Measurements from ENCODE around the gene PLCXD3.
"Not testable (repeated sequence)": the region's sequence is repeated elsewhere in the genome, so short reads cannot be mapped to it uniquely, and the experiment has no call there.

PLCXD3 gene

GRCh38 chr5:41325074-41325473 is 185.3 kb downstream of the PLCXD3 start:
- H3K36me3 ChIP-seq (ENCODE audit: insufficient read depth) = no peaks in the 10 kb centered on the region
- H3K27ac ChIP-seq = no peak overlapping the region
- TF ChIP-seq CTCF (conservative IDR thresholded peaks at IDR 0.05; ENCODE audit: low read depth, low read length) = no peak
- no peaks in the 10 kb centered on the region for H3K79me2 ChIP-seq (ENCODE audit: insufficient read depth, low read depth)
- no peak overlapping the region for H3K9ac ChIP-seq
- H3K27me3 ChIP-seq (ENCODE audit: insufficient read depth, low read depth) = no peaks in the 10 kb centered on the region
- H4K20me1 ChIP-seq (ENCODE audit: insufficient read depth) = no peaks in the 10 kb centered on the region
- no peak overlapping the region for H3K4me3 ChIP-seq (IDR thresholded peaks at IDR 0.05; ENCODE audit: insufficient read depth, low read depth, low read length)
- H3K4me2 ChIP-seq = no peak overlapping the region
- H2AFZ ChIP-seq (ENCODE audit: low read depth) = no peak overlapping the region
- peaks cover 5% of the 10 kb centered on the region for H3K4me1 ChIP-seq (ENCODE audit: low read depth, poor library complexity, severe bottlenecking)

GRCh38 chr5:41322826-41323225 is 187.6 kb downstream of the PLCXD3 start:
- H3K4me1 ChIP-seq (ENCODE audit: low read depth, poor library complexity, severe bottlenecking); H3K9ac ChIP-seq; H2AFZ ChIP-seq (ENCODE audit: low read depth); H3K36me3 ChIP-seq (ENCODE audit: insufficient read depth); H3K27me3 ChIP-seq (ENCODE audit: insufficient read depth, low read depth); H3K79me2 ChIP-seq (ENCODE audit: insufficient read depth, low read depth); H3K4me3 ChIP-seq (IDR thresholded peaks at IDR 0.05; ENCODE audit: insufficient read depth, low read depth, low read length); H3K4me2 ChIP-seq; H3K27ac ChIP-seq; H4K20me1 ChIP-seq (ENCODE audit: insufficient read depth): not testable (repeated sequence)

- Histone ChIP-seq H3K4me2 (no peak overlapping the region), H2AFZ (ENCODE audit: low read depth) (no peak overlapping the region), H4K20me1 (ENCODE audit: insufficient read depth) (no peaks in the 10 kb centered on the region), H3K27ac (no peak overlapping the region), H3K36me3 (ENCODE audit: insufficient read depth) (no peaks in the 10 kb centered on the region), H3K79me2 (ENCODE audit: insufficient read depth, low read depth) (no peaks in the 10 kb centered on the region), H3K27me3 (ENCODE audit: insufficient read depth, low read depth) (no peaks in the 10 kb centered on the region), H3K4me1 (ENCODE audit: low read depth, poor library complexity, severe bottlenecking) (no peaks in the 10 kb centered on the region), H3K9ac (no peak overlapping the region), H3K4me3 (IDR thresholded peaks at IDR 0.05; ENCODE audit: insufficient read depth, low read depth, low read length) (no peak overlapping the region)
- no peak for TF ChIP-seq CTCF (conservative IDR thresholded peaks at IDR 0.05; ENCODE audit: low read depth, low read length)
These were observed 197.8 kb downstream of the PLCXD3 start for GRCh38 chr5:41312478-41313060.

GRCh38 chr5:41312066-41312465 is 198.3 kb downstream of the PLCXD3 start:
- no peaks in the 10 kb centered on the region for H4K20me1 ChIP-seq (ENCODE audit: insufficient read depth)
- no peak overlapping the region for H3K4me3 ChIP-seq (IDR thresholded peaks at IDR 0.05; ENCODE audit: insufficient read depth, low read depth, low read length)
- no peak overlapping the region for H3K27ac ChIP-seq
- no peak overlapping the region for H2AFZ ChIP-seq (ENCODE audit: low read depth)
- H3K9ac ChIP-seq = no peak overlapping the region
- H3K4me1 ChIP-seq (ENCODE audit: low read depth, poor library complexity, severe bottlenecking) = no peaks in the 10 kb centered on the region
- no peak overlapping the region for H3K4me2 ChIP-seq
- H3K36me3 ChIP-seq (ENCODE audit: insufficient read depth) = no peaks in the 10 kb centered on the region
- H3K27me3 ChIP-seq (ENCODE audit: insufficient read depth, low read depth) = no peaks in the 10 kb centered on the region
- no peaks in the 10 kb centered on the region for H3K79me2 ChIP-seq (ENCODE audit: insufficient read depth, low read depth)
- no peak for TF ChIP-seq CTCF (conservative IDR thresholded peaks at IDR 0.05; ENCODE audit: low read depth, low read length)

GRCh38 chr5:41309275-41309674 is 201.1 kb downstream of the PLCXD3 start:
- H3K4me1 ChIP-seq (ENCODE audit: low read depth, poor library complexity, severe bottlenecking) = no peaks in the 10 kb centered on the region
- H2AFZ ChIP-seq (ENCODE audit: low read depth) = no peak overlapping the region
- H3K27me3 ChIP-seq (ENCODE audit: insufficient read depth, low read depth) = no peaks in the 10 kb centered on the region
- no peaks in the 10 kb centered on the region for H3K36me3 ChIP-seq (ENCODE audit: insufficient read depth)
- no peaks in the 10 kb centered on the region for H4K20me1 ChIP-seq (ENCODE audit: insufficient read depth)
- H3K4me3 ChIP-seq (IDR thresholded peaks at IDR 0.05; ENCODE audit: insufficient read depth, low read depth, low read length) = no peak overlapping the region
- no peak overlapping the region for H3K4me2 ChIP-seq
- no peak overlapping the region for H3K27ac ChIP-seq
- TF ChIP-seq CTCF (conservative IDR thresholded peaks at IDR 0.05; ENCODE audit: low read depth, low read length) = no peak
- H3K9ac ChIP-seq = no peak overlapping the region
- H3K79me2 ChIP-seq (ENCODE audit: insufficient read depth, low read depth) = no peaks in the 10 kb centered on the region

Measured in KMS-11 (cell line).